ENCODE data around the gene SLC25A30. TPM values are rescaled to one million over a fixed set of nuclear protein-coding genes. Genes with fewer than 3 reads are reported as not detected.

Gene SLC25A30
- total and polyA plus RNA-seq, 9 of the 15 experiments (the other 6 are each of a cell fraction or from before 2014, with no cell fraction given): 1.1 to 11.1 (median 5.6) TPM

DNA sequence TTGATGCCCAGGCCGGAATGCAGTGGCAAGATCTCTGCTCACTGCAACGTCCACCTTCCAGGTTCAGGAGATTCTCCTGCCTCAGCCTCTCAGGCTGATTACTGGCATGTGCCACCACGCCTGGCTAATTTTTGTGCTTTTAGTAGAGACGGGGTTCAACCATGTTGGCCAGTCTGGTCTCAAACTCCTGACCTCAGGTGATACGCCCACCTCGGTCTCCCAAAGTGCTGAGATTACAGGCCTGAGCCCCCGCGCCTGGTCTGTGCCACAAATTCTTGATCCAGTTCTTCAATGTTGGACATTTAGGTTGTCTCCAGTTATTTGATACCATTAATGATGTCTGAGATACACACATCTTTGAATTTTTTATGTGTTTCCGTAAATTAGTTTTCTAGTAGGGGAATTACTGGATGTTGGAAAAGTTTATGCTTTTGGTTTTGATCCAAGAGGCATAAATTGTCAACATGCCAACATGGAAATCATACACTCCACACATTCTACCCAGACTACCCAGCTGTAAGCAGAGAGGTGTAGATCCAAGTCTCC lies 46.0 kb upstream of the SLC25A30 start (continued):
- TF ChIP-seq, protein P1, sequence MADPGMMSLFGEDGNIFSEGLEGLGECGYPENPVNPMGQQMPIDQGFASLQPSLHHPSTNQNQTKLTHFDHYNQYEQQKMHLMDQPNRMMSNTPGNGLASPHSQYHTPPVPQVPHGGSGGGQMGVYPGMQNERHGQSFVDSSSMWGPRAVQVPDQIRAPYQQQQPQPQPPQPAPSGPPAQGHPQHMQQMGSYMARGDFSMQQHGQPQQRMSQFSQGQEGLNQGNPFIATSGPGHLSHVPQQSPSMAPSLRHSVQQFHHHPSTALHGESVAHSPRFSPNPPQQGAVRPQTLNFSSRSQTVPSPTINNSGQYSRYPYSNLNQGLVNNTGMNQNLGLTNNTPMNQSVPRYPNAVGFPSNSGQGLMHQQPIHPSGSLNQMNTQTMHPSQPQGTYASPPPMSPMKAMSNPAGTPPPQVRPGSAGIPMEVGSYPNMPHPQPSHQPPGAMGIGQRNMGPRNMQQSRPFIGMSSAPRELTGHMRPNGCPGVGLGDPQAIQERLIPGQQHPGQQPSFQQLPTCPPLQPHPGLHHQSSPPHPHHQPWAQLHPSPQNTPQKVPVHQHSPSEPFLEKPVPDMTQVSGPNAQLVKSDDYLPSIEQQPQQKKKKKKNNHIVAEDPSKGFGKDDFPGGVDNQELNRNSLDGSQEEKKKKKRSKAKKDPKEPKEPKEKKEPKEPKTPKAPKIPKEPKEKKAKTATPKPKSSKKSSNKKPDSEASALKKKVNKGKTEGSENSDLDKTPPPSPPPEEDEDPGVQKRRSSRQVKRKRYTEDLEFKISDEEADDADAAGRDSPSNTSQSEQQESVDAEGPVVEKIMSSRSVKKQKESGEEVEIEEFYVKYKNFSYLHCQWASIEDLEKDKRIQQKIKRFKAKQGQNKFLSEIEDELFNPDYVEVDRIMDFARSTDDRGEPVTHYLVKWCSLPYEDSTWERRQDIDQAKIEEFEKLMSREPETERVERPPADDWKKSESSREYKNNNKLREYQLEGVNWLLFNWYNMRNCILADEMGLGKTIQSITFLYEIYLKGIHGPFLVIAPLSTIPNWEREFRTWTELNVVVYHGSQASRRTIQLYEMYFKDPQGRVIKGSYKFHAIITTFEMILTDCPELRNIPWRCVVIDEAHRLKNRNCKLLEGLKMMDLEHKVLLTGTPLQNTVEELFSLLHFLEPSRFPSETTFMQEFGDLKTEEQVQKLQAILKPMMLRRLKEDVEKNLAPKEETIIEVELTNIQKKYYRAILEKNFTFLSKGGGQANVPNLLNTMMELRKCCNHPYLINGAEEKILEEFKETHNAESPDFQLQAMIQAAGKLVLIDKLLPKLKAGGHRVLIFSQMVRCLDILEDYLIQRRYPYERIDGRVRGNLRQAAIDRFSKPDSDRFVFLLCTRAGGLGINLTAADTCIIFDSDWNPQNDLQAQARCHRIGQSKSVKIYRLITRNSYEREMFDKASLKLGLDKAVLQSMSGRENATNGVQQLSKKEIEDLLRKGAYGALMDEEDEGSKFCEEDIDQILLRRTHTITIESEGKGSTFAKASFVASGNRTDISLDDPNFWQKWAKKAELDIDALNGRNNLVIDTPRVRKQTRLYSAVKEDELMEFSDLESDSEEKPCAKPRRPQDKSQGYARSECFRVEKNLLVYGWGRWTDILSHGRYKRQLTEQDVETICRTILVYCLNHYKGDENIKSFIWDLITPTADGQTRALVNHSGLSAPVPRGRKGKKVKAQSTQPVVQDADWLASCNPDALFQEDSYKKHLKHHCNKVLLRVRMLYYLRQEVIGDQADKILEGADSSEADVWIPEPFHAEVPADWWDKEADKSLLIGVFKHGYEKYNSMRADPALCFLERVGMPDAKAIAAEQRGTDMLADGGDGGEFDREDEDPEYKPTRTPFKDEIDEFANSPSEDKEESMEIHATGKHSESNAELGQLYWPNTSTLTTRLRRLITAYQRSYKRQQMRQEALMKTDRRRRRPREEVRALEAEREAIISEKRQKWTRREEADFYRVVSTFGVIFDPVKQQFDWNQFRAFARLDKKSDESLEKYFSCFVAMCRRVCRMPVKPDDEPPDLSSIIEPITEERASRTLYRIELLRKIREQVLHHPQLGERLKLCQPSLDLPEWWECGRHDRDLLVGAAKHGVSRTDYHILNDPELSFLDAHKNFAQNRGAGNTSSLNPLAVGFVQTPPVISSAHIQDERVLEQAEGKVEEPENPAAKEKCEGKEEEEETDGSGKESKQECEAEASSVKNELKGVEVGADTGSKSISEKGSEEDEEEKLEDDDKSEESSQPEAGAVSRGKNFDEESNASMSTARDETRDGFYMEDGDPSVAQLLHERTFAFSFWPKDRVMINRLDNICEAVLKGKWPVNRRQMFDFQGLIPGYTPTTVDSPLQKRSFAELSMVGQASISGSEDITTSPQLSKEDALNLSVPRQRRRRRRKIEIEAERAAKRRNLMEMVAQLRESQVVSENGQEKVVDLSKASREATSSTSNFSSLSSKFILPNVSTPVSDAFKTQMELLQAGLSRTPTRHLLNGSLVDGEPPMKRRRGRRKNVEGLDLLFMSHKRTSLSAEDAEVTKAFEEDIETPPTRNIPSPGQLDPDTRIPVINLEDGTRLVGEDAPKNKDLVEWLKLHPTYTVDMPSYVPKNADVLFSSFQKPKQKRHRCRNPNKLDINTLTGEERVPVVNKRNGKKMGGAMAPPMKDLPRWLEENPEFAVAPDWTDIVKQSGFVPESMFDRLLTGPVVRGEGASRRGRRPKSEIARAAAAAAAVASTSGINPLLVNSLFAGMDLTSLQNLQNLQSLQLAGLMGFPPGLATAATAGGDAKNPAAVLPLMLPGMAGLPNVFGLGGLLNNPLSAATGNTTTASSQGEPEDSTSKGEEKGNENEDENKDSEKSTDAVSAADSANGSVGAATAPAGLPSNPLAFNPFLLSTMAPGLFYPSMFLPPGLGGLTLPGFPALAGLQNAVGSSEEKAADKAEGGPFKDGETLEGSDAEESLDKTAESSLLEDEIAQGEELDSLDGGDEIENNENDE (IDR thresholded peaks at IDR 0.05; ENCODE audit: low read depth, low read length): no peak
- TF ChIP-seq, protein P2, sequence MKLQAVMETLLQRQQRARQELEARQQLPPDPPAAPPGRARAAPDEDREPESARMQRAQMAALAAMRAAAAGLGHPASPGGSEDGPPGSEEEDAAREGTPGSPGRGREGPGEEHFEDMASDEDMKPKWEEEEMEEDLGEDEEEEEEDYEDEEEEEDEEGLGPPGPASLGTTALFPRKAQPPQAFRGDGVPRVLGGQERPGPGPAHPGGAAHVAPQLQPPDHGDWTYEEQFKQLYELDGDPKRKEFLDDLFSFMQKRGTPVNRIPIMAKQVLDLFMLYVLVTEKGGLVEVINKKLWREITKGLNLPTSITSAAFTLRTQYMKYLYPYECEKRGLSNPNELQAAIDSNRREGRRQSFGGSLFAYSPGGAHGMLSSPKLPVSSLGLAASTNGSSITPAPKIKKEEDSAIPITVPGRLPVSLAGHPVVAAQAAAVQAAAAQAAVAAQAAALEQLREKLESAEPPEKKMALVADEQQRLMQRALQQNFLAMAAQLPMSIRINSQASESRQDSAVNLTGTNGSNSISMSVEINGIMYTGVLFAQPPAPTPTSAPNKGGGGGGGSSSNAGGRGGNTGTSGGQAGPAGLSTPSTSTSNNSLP (IDR thresholded peaks at IDR 0.05; ENCODE audit: borderline replicate concordance, low read depth, low read length): no peak
- TF ChIP-seq NFIC (IDR thresholded peaks at IDR 0.05): peak; percentile 59
- no peak for TF ChIP-seq RBM34 (IDR thresholded peaks at IDR 0.05; ENCODE audit: borderline replicate concordance, insufficient read depth, low read length)
- TF ChIP-seq RBM14 (IDR thresholded peaks at IDR 0.05; ENCODE audit: borderline replicate concordance, insufficient read depth, low read depth, low read length): no peak
- no peak for TF ChIP-seq FOXM1 (IDR thresholded peaks at IDR 0.05; ENCODE audit: low read depth)
- no peak for TF ChIP-seq FOXM1 (CRISPR knock-in tag; IDR thresholded peaks at IDR 0.05; ENCODE audit: low read depth)
- no peak for TF ChIP-seq CHD1 (IDR thresholded peaks at IDR 0.05; ENCODE audit: low read length)
- TF ChIP-seq BACH1 (tag; IDR thresholded peaks at IDR 0.05): 0 out of 2 replicates have a peak, but pooled peaks have one; percentile 21
- no peak for TF ChIP-seq ZC3H4 (CRISPR knock-in tag; IDR thresholded peaks at IDR 0.05; ENCODE audit: borderline replicate concordance)
- no peak for TF ChIP-seq ZNF12 (CRISPR knock-in tag; IDR thresholded peaks at IDR 0.05)
- TF ChIP-seq TAF9B (IDR thresholded peaks at IDR 0.05; ENCODE audit: partially characterized antibody): no peak
- TF ChIP-seq KLF1 (tag; IDR thresholded peaks at IDR 0.05): no peak

Measured in K562 (cell line).